ENCODE results near the gene HIVEP3. TPM values are rescaled to one million over a fixed set of nuclear protein-coding genes. Genes with fewer than 3 reads are reported as not detected.

Gene HIVEP3
- total RNA-seq, 1 experiment from 2014 or later, result 11.0 TPM

- H3K27ac ChIP-seq, result no peak overlapping the region
- DNase-seq, result no peak
- no peaks in the 10 kb centered on the region for H4K20me1 ChIP-seq (ENCODE audit: insufficient read depth)
- no peaks in the 10 kb centered on the region for H3K27me3 ChIP-seq (ENCODE audit: insufficient read depth, low read depth)
- no peaks in the 10 kb centered on the region for H3K9me2 ChIP-seq (ENCODE audit: insufficient read depth)
- no peaks in the 10 kb centered on the region for H3K79me2 ChIP-seq (ENCODE audit: low read depth)
- ChIA-PET CTCF (no interaction called here), POLR2A (ENCODE audit: unreplicated experiment) (no interaction called here)
- H3F3A ChIP-seq (ENCODE audit: insufficient read depth, low read depth), result peaks cover 7% of the 10 kb centered on the region; the same call in 1 of the 2 replicates
- no TSS peak for BruUV-seq (replicated peaks)
- H3K4me1 ChIP-seq (replicated peaks; ENCODE audit: insufficient read depth), result no peaks in the 10 kb centered on the region
- no peak for TF ChIP-seq CTCF (conservative IDR thresholded peaks at IDR 0.05)
- no peak for TF ChIP-seq EZH2 (IDR thresholded peaks at IDR 0.05; ENCODE audit: low read depth)
- intact Hi-C loops (cut with micrococcal nuclease; ENCODE audit: unreplicated experiment), result no loop called here
- H3K4me3 ChIP-seq, result no peak overlapping the region
- H3K4me2 ChIP-seq, result no peak overlapping the region
- no peak overlapping the region for H2AFZ ChIP-seq
- no peaks in the 10 kb centered on the region for H3K36me3 ChIP-seq (ENCODE audit: low read depth)
- no peaks in the 10 kb centered on the region for H3K9me3 ChIP-seq (ENCODE audit: insufficient read depth, low read depth)
Observed at GRCh38 chr1:41525891-41526587, 392.7 kb downstream of the HIVEP3 start.

- Histone ChIP-seq H3K9me2 (ENCODE audit: insufficient read depth) (no peaks in the 10 kb centered on the region), H3K27me3 (ENCODE audit: insufficient read depth, low read depth) (no peaks in the 10 kb centered on the region), H3F3A (ENCODE audit: insufficient read depth, low read depth) (peaks cover 7% of the 10 kb centered on the region; the same call in 1 of the 2 replicates), H3K36me3 (ENCODE audit: low read depth) (no peaks in the 10 kb centered on the region), H3K9me3 (ENCODE audit: insufficient read depth, low read depth) (no peaks in the 10 kb centered on the region), H3K27ac (no peak overlapping the region), H4K20me1 (ENCODE audit: insufficient read depth) (no peaks in the 10 kb centered on the region), H3K4me2 (no peak overlapping the region), H3K4me1 (replicated peaks; ENCODE audit: insufficient read depth) (no peaks in the 10 kb centered on the region), H3K4me3 (no peak overlapping the region), H3K79me2 (ENCODE audit: low read depth) (no peaks in the 10 kb centered on the region), H2AFZ (no peak overlapping the region)
- POLR2A ChIA-PET (ENCODE audit: unreplicated experiment), result no interaction called here
- no TSS peak for BruUV-seq (replicated peaks)
- DNase-seq, result no peak
- TF ChIP-seq EZH2 (IDR thresholded peaks at IDR 0.05; ENCODE audit: low read depth), result no peak
- TF ChIP-seq CTCF (conservative IDR thresholded peaks at IDR 0.05), result no peak
- CTCF ChIA-PET, result no interaction called here
- intact Hi-C loops (cut with micrococcal nuclease; ENCODE audit: unreplicated experiment), result no loop called here
Observed at GRCh38 chr1:41524676-41525675, 393.7 kb downstream of the HIVEP3 start.

- Histone ChIP-seq H3F3A (ENCODE audit: insufficient read depth, low read depth) (peaks cover 7% of the 10 kb centered on the region; the same call in 1 of the 2 replicates), H3K4me3 (no peak overlapping the region), H3K27ac (no peak overlapping the region), H3K36me3 (ENCODE audit: low read depth) (no peaks in the 10 kb centered on the region), H3K9me2 (ENCODE audit: insufficient read depth) (no peaks in the 10 kb centered on the region), H3K27me3 (ENCODE audit: insufficient read depth, low read depth) (no peaks in the 10 kb centered on the region), H3K79me2 (ENCODE audit: low read depth) (no peaks in the 10 kb centered on the region), H2AFZ (no peak overlapping the region), H4K20me1 (ENCODE audit: insufficient read depth) (no peaks in the 10 kb centered on the region), H3K4me1 (replicated peaks; ENCODE audit: insufficient read depth) (no peaks in the 10 kb centered on the region), H3K9me3 (ENCODE audit: insufficient read depth, low read depth) (no peaks in the 10 kb centered on the region), H3K4me2 (no peak overlapping the region)
- TF ChIP-seq EZH2 (IDR thresholded peaks at IDR 0.05; ENCODE audit: low read depth) (no peak), CTCF (conservative IDR thresholded peaks at IDR 0.05) (no peak)
- POLR2A ChIA-PET (ENCODE audit: unreplicated experiment), result interaction anchor here (0.5 kb wide), 1 partner anchor 43 kb away, joined by 3 read pairs; no protein-coding TSS in a partner anchor
- BruUV-seq (replicated peaks), result no TSS peak
- DNase-seq, result no peak
- CTCF ChIA-PET, result no interaction called here
- intact Hi-C loops (cut with micrococcal nuclease; ENCODE audit: unreplicated experiment), result no loop called here
Observed at GRCh38 chr1:41523949-41524675, 394.6 kb downstream of the HIVEP3 start.
